Osteoblast (primary cell): ENCODE results near the gene TESPA1. TPM values are rescaled to one million over a fixed set of nuclear protein-coding genes. Genes with fewer than 3 reads are reported as not detected.

ENCODE experiments used
- DNase-seq: peaks from one replicate; pipeline ENCODE4 v3.0.0; 2011; ENCODE audit warnings: low spot score, mixed read lengths; ENCODE audit not compliant: insufficient read length; ENCODE audit errors: missing footprints
- H2AFZ ChIP-seq: 2 replicates; pipeline ENCODE4 v1.6.0; 2011; ENCODE audit warnings: mild to moderate bottlenecking, low read length
- H3K27ac ChIP-seq: 2 replicates; pipeline ENCODE4 v1.5.1; 2011; ENCODE audit warnings: mild to moderate bottlenecking, low read depth, low read length, moderate library complexity
- H3K27me3 ChIP-seq: 2 replicates; pipeline ENCODE4 v1.6.0; 2012; ENCODE audit warnings: mild to moderate bottlenecking, control low read depth, inconsistent platforms, low read length, moderate library complexity; ENCODE audit not compliant: insufficient read depth
- H3K36me3 ChIP-seq: 2 replicates; pipeline ENCODE4 v1.5.1; 2011; ENCODE audit warnings: mild to moderate bottlenecking, low read length, control low read depth, moderate library complexity; ENCODE audit not compliant: insufficient read depth
- H3K4me1 ChIP-seq: 2 replicates; pipeline ENCODE4 v1.5.1; 2011; ENCODE audit warnings: mild to moderate bottlenecking, low read length, control low read depth, moderate library complexity; ENCODE audit not compliant: insufficient read depth
- H3K4me2 ChIP-seq: 2 replicates; pipeline ENCODE4 v1.6.0; 2011; ENCODE audit warnings: mild to moderate bottlenecking, low read length; ENCODE audit not compliant: insufficient read depth
- H3K4me3 ChIP-seq: fragments of 200-600 bp; sonication (generic); 3 replicates; pipeline ENCODE4 v1.5.1; 2012; ENCODE audit warnings: mild to moderate bottlenecking, low read length, inconsistent platforms; ENCODE audit not compliant: insufficient read depth
- H3K79me2 ChIP-seq: 2 replicates; pipeline ENCODE4 v1.6.0; 2012; ENCODE audit warnings: mild to moderate bottlenecking, low read length, control low read depth, inconsistent platforms; ENCODE audit not compliant: insufficient read depth
- H3K9me3 ChIP-seq: 2 replicates; pipeline ENCODE4 v1.5.1; 2011; ENCODE audit warnings: low read depth, low read length, control low read depth
- H4K20me1 ChIP-seq: 2 replicates; pipeline ENCODE4 v1.6.0; 2012; ENCODE audit warnings: mild to moderate bottlenecking, low read length, control low read depth; ENCODE audit not compliant: insufficient read depth
- total RNA-seq: library from RNA; depleted of rRNA; stranded (reverse); fragments of >200 nt; gene quantifications from 2 replicates; pipeline ENCODE4 v1.2.3, GENCODE V29; 2012
- TF ChIP-seq, protein P1 (sequence below): IDR thresholded peaks from 2 replicates; pipeline ENCODE4 v1.5.1; 2011; ENCODE audit warnings: mild to moderate bottlenecking, low read depth, low read length, moderate library complexity; ENCODE audit errors: extremely low read depth

TESPA1 gene
- total RNA-seq, 1 donor, result not detected

- TF ChIP-seq, protein P1, sequence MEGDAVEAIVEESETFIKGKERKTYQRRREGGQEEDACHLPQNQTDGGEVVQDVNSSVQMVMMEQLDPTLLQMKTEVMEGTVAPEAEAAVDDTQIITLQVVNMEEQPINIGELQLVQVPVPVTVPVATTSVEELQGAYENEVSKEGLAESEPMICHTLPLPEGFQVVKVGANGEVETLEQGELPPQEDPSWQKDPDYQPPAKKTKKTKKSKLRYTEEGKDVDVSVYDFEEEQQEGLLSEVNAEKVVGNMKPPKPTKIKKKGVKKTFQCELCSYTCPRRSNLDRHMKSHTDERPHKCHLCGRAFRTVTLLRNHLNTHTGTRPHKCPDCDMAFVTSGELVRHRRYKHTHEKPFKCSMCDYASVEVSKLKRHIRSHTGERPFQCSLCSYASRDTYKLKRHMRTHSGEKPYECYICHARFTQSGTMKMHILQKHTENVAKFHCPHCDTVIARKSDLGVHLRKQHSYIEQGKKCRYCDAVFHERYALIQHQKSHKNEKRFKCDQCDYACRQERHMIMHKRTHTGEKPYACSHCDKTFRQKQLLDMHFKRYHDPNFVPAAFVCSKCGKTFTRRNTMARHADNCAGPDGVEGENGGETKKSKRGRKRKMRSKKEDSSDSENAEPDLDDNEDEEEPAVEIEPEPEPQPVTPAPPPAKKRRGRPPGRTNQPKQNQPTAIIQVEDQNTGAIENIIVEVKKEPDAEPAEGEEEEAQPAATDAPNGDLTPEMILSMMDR, result peak; percentile 80
- H3K4me3 ChIP-seq, result no peak overlapping the region
- no peak overlapping the region for H3K4me2 ChIP-seq
- H3K79me2 ChIP-seq, result no peaks in the 10 kb centered on the region
- H3K36me3 ChIP-seq, result no peaks in the 10 kb centered on the region
- no peaks in the 10 kb centered on the region for H3K4me1 ChIP-seq
- peak; percentile 78 for DNase-seq
- H3K27me3 ChIP-seq, result peaks cover 4% of the 10 kb centered on the region
- H3K9me3 ChIP-seq, result no peaks in the 10 kb centered on the region
- no peak overlapping the region for H3K27ac ChIP-seq
- H2AFZ ChIP-seq, result no peak overlapping the region
- H4K20me1 ChIP-seq, result no peaks in the 10 kb centered on the region
Observed at GRCh38 chr12:54993181-54993835, 8.7 kb upstream of the TESPA1 start.

DNA sequence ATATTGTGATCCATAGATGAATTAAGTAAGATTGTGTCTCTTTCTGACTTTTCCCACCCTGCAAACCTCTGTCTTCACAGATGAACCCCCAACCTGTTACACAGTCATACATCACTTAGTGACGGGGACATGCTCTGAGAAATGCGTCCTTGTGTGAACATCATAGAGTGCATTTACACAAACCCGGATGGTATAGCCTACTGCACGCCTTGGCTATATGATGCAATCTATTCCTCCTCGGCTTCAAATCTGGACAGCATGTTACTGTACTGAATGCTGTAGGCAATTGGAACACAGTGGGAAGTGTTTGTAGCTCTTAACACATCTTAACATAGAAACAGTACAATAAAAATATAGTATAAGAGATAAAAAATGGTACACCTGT, 7.4 kb upstream of the TESPA1 start:
- TF ChIP-seq, protein P1, result no peak
- no peak for DNase-seq
- Histone ChIP-seq H3K4me1 (no peaks in the 10 kb centered on the region), H3K27ac (no peak overlapping the region), H3K4me3 (no peak overlapping the region), H2AFZ (no peak overlapping the region), H3K36me3 (no peaks in the 10 kb centered on the region), H4K20me1 (no peaks in the 10 kb centered on the region), H3K9me3 (no peaks in the 10 kb centered on the region), H3K4me2 (no peak overlapping the region), H3K27me3 (peaks cover 4% of the 10 kb centered on the region), H3K79me2 (no peaks in the 10 kb centered on the region)

DNA sequence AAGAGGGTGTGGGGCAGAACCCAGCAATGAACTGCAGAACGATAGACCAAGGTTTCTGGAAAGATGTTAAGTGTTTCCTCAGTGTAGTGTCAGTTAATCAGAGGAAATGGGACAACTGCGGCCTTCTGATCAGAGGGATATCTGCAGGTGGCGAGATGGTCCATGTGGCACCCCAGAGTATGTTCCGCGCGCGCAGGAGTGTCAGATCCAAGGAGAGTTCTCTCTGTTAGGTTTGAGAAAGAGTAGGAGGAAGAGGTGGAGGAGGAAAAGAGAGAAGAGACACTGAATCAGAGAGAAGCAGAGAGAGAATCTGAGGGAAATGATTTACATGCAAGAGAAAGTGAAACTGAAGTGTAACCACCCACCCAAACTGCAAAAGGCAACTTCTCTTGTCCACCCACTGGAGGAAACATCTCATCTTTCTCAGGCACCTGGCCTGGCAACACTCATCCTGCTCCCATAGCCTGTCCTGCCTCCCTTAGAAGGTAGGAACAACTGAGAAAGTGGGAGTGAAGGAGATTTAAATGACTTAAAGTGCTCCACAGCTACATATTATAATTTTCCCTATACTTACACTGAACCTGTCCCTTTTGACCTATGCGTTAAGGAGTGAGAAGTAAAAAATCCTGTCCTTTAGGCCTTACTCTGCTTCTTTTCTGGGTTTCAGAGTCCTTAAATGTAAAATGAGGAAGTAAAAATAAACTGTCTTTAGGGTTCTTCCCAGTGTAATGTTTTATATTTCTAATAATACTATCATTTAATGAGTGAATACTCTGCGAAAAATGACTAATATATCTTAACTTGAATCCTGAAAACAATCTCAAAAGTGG, 6.8 kb upstream of the TESPA1 start:
- Histone ChIP-seq H2AFZ (no peak overlapping the region), H3K9me3 (no peaks in the 10 kb centered on the region), H3K4me1 (no peaks in the 10 kb centered on the region), H4K20me1 (no peaks in the 10 kb centered on the region), H3K79me2 (no peaks in the 10 kb centered on the region), H3K4me3 (no peak overlapping the region), H3K36me3 (no peaks in the 10 kb centered on the region), H3K27ac (no peak overlapping the region), H3K4me2 (no peak overlapping the region), H3K27me3 (peaks cover 4% of the 10 kb centered on the region)
- TF ChIP-seq, protein P1, result no peak
- no peak for DNase-seq

DNA sequence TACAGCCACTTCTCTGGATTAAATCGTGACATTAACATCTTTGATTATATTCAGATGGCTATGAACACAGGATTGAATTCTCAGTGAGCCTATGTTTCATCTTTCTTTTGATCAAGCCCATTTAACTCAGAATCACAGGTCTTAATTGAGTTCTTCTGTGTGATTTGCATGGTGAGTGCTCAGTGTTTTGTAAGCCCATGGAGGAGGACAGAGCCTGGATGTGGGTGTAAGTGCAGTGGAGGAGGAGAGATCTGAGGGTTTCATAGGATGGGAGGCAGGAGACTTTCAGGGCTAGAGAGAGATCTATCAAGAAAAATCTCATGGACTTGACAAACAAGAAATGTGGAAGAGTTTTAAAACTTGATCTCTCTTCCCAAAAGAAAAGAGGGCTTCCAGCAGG, 5.3 kb upstream of the TESPA1 start:
- Histone ChIP-seq H3K4me1 (no peaks in the 10 kb centered on the region), H4K20me1 (no peaks in the 10 kb centered on the region), H2AFZ (no peak overlapping the region), H3K4me2 (no peak overlapping the region), H3K79me2 (no peaks in the 10 kb centered on the region), H3K9me3 (no peaks in the 10 kb centered on the region), H3K4me3 (no peak overlapping the region), H3K36me3 (no peaks in the 10 kb centered on the region), H3K27me3 (peaks cover 4% of the 10 kb centered on the region), H3K27ac (no peak overlapping the region)
- DNase-seq, result no peak
- TF ChIP-seq, protein P1, result no peak
